SH-SY5Y (cell line): ENCODE measurements around the gene PGS1.

Source experiments
- GATA2 ChIP-seq: IDR thresholded peaks from 2 replicates; pipeline ENCODE4 v1.6.1; 2011; ENCODE audit warnings: mild to moderate bottlenecking, low read depth, low read length
- GATA3 ChIP-seq: IDR thresholded peaks from 2 replicates; pipeline ENCODE4 v1.6.1; 2011; ENCODE audit warnings: low read depth, mild to moderate bottlenecking, low read length, moderate library complexity

GRCh38 chr17:78347453-78347852 lies 31.0 kb upstream of the PGS1 start:
- TF ChIP-seq GATA3 (no peak), GATA2 (no peak)
